Measurements from ENCODE around the gene ALK. TPM values are rescaled to one million over a fixed set of nuclear protein-coding genes. Genes with fewer than 3 reads are reported as not detected.

Gene ALK
- polyA plus RNA-seq, 2 of the 4 experiments (the other 2 are of a cell fraction) = not detected

- Histone ChIP-seq H3K9me3 (no peaks in the 10 kb centered on the region), H3K27ac (no peak overlapping the region), H3K4me3 (no peak overlapping the region), H3K4me1 (no peaks in the 10 kb centered on the region), H3K4me2 (no peak overlapping the region)
- ChIA-PET CTCF (interaction anchor here (1.1 to 1.2 kb wide), 2 partner anchors 8 to 14 kb away, joined by 3 read pairs; no protein-coding TSS in a partner anchor), POLR2A (no interaction called here)
- FAIRE-seq (no peak), DNase-seq (ENCODE audit: low read depth in 1 of 2, low spot score in 1 of 2) (no peak), ATAC-seq (no peak)
- WGBS (ENCODE audit: missing lambda C conversion rate) = 70% methylated on average over 9 of the region's 9 CpGs
- TF ChIP-seq MAFK (IDR thresholded peaks at IDR 0.05; ENCODE audit: partially characterized antibody) (no peak), HOXB13 (CRISPR knock-in tag; IDR thresholded peaks at IDR 0.05; ENCODE audit: low read depth) (no peak), KDM5A (IDR thresholded peaks at IDR 0.05) (no peak), BCL3 (IDR thresholded peaks at IDR 0.05) (no peak), FOSB (CRISPR knock-in tag; IDR thresholded peaks at IDR 0.05) (no peak), CBX8 (IDR thresholded peaks at IDR 0.05) (no peak), HMGXB4 (CRISPR knock-in tag; IDR thresholded peaks at IDR 0.05; ENCODE audit: borderline replicate concordance) (no peak), FOSL2 (IDR thresholded peaks at IDR 0.05) (no peak), FOSL2 (CRISPR knock-in tag; IDR thresholded peaks at IDR 0.05) (no peak), ZNF302 (CRISPR knock-in tag; IDR thresholded peaks at IDR 0.05) (no peak), ZFP36 (IDR thresholded peaks at IDR 0.05; ENCODE audit: borderline replicate concordance, partially characterized antibody) (no peak), NFE2L2 (conservative IDR thresholded peaks at IDR 0.05; ENCODE audit: low read length) (no peak)
- TF ChIP-seq, protein P1, sequence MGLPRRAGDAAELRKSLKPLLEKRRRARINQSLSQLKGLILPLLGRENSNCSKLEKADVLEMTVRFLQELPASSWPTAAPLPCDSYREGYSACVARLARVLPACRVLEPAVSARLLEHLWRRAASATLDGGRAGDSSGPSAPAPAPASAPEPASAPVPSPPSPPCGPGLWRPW (IDR thresholded peaks at IDR 0.05) = no peak
Observed at GRCh38 chr2:29213888-29214291, 707.5 kb downstream of the ALK start.

DNA sequence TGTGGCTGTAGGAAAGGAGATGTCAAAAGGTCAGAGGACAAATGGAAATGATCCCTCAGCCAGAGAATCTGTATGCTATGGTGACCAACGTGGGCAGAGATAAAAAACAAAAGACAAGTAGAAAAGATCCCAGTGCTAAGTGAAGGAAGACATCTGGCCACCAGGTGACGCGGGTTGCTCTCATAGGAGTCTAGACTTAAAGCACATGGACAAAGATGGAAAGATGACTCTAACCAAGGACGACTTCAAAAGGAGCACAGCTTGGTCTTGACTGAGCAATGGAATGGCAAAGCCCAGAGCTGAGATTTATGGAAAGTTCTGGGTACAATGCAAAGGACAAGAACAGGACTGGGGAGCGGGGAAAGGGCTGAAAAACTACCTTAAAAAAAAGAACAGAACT is 709.4 kb downstream of the ALK start:
- no peak for DNase-seq (ENCODE audit: low read depth in 1 of 2, low spot score in 1 of 2)
- Histone ChIP-seq H3K9me3 (no peaks in the 10 kb centered on the region), H3K4me2 (no peak overlapping the region), H3K4me1 (no peaks in the 10 kb centered on the region), H3K4me3 (no peak overlapping the region), H3K27ac (no peak overlapping the region)
- TF ChIP-seq CHD4 (IDR thresholded peaks at IDR 0.05; ENCODE audit: borderline replicate concordance) = no peak
- TF ChIP-seq FOSB (CRISPR knock-in tag; IDR thresholded peaks at IDR 0.05) = no peak
- TF ChIP-seq, protein P1 (IDR thresholded peaks at IDR 0.05) = no peak
- no peak for FAIRE-seq
- POLR2A ChIA-PET = no interaction called here
- 64% methylated on average over 5 of the region's 5 CpGs for WGBS (ENCODE audit: missing lambda C conversion rate)
- ATAC-seq = no peak
- CTCF ChIA-PET = interaction anchor here (0.6 to 1.7 kb wide), 4 partner anchors 97 to 903 kb away, joined by 3 to 6 read pairs (median 3); no protein-coding TSS in a partner anchor

DNA sequence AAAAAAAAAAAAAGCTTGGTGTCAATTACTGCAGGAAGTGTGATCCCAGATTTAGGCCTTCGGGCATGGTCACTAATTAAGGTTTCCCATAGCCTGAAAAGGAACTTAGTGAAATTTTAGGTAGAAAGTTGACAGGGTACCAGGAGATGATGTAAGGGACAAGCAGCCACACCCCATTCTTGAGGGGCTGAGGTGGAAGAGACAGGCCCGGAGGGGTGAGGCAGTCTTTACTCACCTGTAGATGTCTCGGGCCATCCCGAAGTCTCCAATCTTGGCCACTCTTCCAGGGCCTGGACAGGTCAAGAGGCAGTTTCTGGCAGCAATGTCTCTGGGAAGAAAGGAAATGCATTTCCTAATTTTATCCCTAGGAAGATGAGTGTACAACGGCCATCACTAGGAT is 711.8 kb downstream of the ALK start:
- POLR2A ChIA-PET = no interaction called here
- TF ChIP-seq RAD21 (conservative IDR thresholded peaks at IDR 0.05 in 1 of 2, IDR thresholded peaks at IDR 0.05 in 1 of 2) = no peak
- TF ChIP-seq CBX2 (IDR thresholded peaks at IDR 0.05; ENCODE audit: borderline replicate concordance, low read depth) = no peak
- WGBS (ENCODE audit: missing lambda C conversion rate) = 92% methylated on average over 5 of the region's 5 CpGs

More for the DNA sequence above, 711.8 kb downstream of the ALK start:
- Histone ChIP-seq H3K4me3 (no peak overlapping the region), H3K4me1 (no peaks in the 10 kb centered on the region), H3K9me3 (no peaks in the 10 kb centered on the region), H3K4me2 (no peak overlapping the region), H3K27ac (no peak overlapping the region)
- CTCF ChIA-PET = no interaction called here
- FAIRE-seq (no peak), ATAC-seq (no peak), DNase-seq (ENCODE audit: low read depth in 1 of 2, low spot score in 1 of 2) (no peak)

All from A549 (cell line).